ENCODE measurements around the gene C4A.
"Not testable (repeated sequence)": the region's sequence is repeated elsewhere in the genome, so short reads cannot be mapped to it uniquely, and the experiment has no call there.

Gene C4A

GRCh38 chr6:31996385-31996784 is 14.5 kb downstream of the C4A start:
- not testable (repeated sequence) for H3K9me3 Mint-ChIP-seq, ATAC-seq, H3K4me1 Mint-ChIP-seq, H3K27me3 Mint-ChIP-seq, H3K36me3 Mint-ChIP-seq, H3K27ac Mint-ChIP-seq, H3K4me3 Mint-ChIP-seq

- not testable (repeated sequence) for ATAC-seq, H3K9me3 Mint-ChIP-seq, H3K27me3 Mint-ChIP-seq, H3K36me3 Mint-ChIP-seq, H3K4me1 Mint-ChIP-seq, H3K27ac Mint-ChIP-seq, H3K4me3 Mint-ChIP-seq
Observed at GRCh38 chr6:32002546-32003268, 20.9 kb downstream of the C4A start.

- H3K9me3 Mint-ChIP-seq, H3K27ac Mint-ChIP-seq, H3K4me1 Mint-ChIP-seq: not testable (repeated sequence)
Observed at GRCh38 chr6:32003301-32003700, 21.4 kb downstream of the C4A start.

GRCh38 chr6:32004393-32004792 is 22.5 kb downstream of the C4A start:
- H3K9me3 Mint-ChIP-seq, H3K4me1 Mint-ChIP-seq, ATAC-seq, H3K4me3 Mint-ChIP-seq, H3K36me3 Mint-ChIP-seq, H3K27ac Mint-ChIP-seq, H3K27me3 Mint-ChIP-seq: not testable (repeated sequence)

More at GRCh38 chr6:32003301-32003700, 21.4 kb downstream of the C4A start:
- ATAC-seq, H3K4me3 Mint-ChIP-seq, H3K27me3 Mint-ChIP-seq, H3K36me3 Mint-ChIP-seq: not testable (repeated sequence)

- peak; percentile 73 for ATAC-seq
- H3K27ac Mint-ChIP-seq, H3K36me3 Mint-ChIP-seq, H3K4me3 Mint-ChIP-seq, H3K27me3 Mint-ChIP-seq, H3K4me1 Mint-ChIP-seq, H3K9me3 Mint-ChIP-seq: not testable (repeated sequence)
Observed at GRCh38 chr6:32004864-32005537, 23.1 kb downstream of the C4A start.

- H3K4me1 Mint-ChIP-seq, H3K27ac Mint-ChIP-seq, H3K36me3 Mint-ChIP-seq, H3K4me3 Mint-ChIP-seq, H3K9me3 Mint-ChIP-seq, H3K27me3 Mint-ChIP-seq, ATAC-seq: not testable (repeated sequence)
Observed at GRCh38 chr6:32005538-32005880, 23.7 kb downstream of the C4A start.

- H3K4me3 Mint-ChIP-seq, H3K36me3 Mint-ChIP-seq, H3K27ac Mint-ChIP-seq, ATAC-seq, H3K4me1 Mint-ChIP-seq, H3K9me3 Mint-ChIP-seq, H3K27me3 Mint-ChIP-seq: not testable (repeated sequence)
Observed at GRCh38 chr6:32005991-32006529, 24.2 kb downstream of the C4A start.

- H3K9me3 Mint-ChIP-seq, H3K4me1 Mint-ChIP-seq, H3K36me3 Mint-ChIP-seq, ATAC-seq, H3K4me3 Mint-ChIP-seq, H3K27me3 Mint-ChIP-seq, H3K27ac Mint-ChIP-seq: not testable (repeated sequence)
Observed at GRCh38 chr6:32007086-32007485, 25.2 kb downstream of the C4A start.

GRCh38 chr6:32008037-32008436 is 26.2 kb downstream of the C4A start:
- H3K36me3 Mint-ChIP-seq, H3K27me3 Mint-ChIP-seq, H3K9me3 Mint-ChIP-seq, H3K27ac Mint-ChIP-seq, ATAC-seq, H3K4me1 Mint-ChIP-seq, H3K4me3 Mint-ChIP-seq: not testable (repeated sequence)

- H3K27ac Mint-ChIP-seq, H3K4me1 Mint-ChIP-seq, H3K4me3 Mint-ChIP-seq, H3K9me3 Mint-ChIP-seq, ATAC-seq, H3K36me3 Mint-ChIP-seq, H3K27me3 Mint-ChIP-seq: not testable (repeated sequence)
Observed at GRCh38 chr6:32008616-32009015, 26.8 kb downstream of the C4A start.

GRCh38 chr6:32009537-32009936 is 27.7 kb downstream of the C4A start:
- H3K27me3 Mint-ChIP-seq, H3K27ac Mint-ChIP-seq, H3K9me3 Mint-ChIP-seq, H3K4me3 Mint-ChIP-seq, H3K4me1 Mint-ChIP-seq, H3K36me3 Mint-ChIP-seq, ATAC-seq: not testable (repeated sequence)

- not testable (repeated sequence) for H3K9me3 Mint-ChIP-seq, H3K4me3 Mint-ChIP-seq, H3K27ac Mint-ChIP-seq, H3K4me1 Mint-ChIP-seq, H3K36me3 Mint-ChIP-seq, ATAC-seq, H3K27me3 Mint-ChIP-seq
Observed at GRCh38 chr6:32010856-32011530, 29.1 kb downstream of the C4A start.

- H3K27ac Mint-ChIP-seq, ATAC-seq, H3K36me3 Mint-ChIP-seq, H3K4me3 Mint-ChIP-seq, H3K4me1 Mint-ChIP-seq, H3K27me3 Mint-ChIP-seq, H3K9me3 Mint-ChIP-seq: not testable (repeated sequence)
Observed at GRCh38 chr6:32012941-32013617, 31.2 kb downstream of the C4A start.

- H3K27ac Mint-ChIP-seq, ATAC-seq, H3K9me3 Mint-ChIP-seq, H3K4me1 Mint-ChIP-seq, H3K27me3 Mint-ChIP-seq, H3K4me3 Mint-ChIP-seq, H3K36me3 Mint-ChIP-seq: not testable (repeated sequence)
Observed at GRCh38 chr6:32013738-32014137, 31.9 kb downstream of the C4A start.

- not testable (repeated sequence) for H3K4me1 Mint-ChIP-seq, H3K36me3 Mint-ChIP-seq, ATAC-seq, H3K27me3 Mint-ChIP-seq, H3K9me3 Mint-ChIP-seq, H3K4me3 Mint-ChIP-seq, H3K27ac Mint-ChIP-seq
Observed at GRCh38 chr6:32014547-32014946, 32.7 kb downstream of the C4A start, which contains the start of gene C4B. C4B (plus strand) TSS chr6:32014795; CDS start chr6:32014846, 51 bp downstream.

All from stimulated activated memory B cell treated with anti-CD40 and anti-IgM and Interleukin-4, amounts not matched to agents 10 μg/mL and 1 μg/mL and 100 μg/mL, for 72 hours (primary cell).